Panc1 (cell line): ENCODE data around the gene DAO.

Experiments
- CTCF ChIP-seq: fragments of 450-650 bp; IDR thresholded peaks from 2 replicates; pipeline ENCODE4 v1.5.1; 2017; ENCODE audit warnings: mild to moderate bottlenecking
- POLR2AphosphoS5 ChIP-seq: IDR thresholded peaks from 2 replicates; pipeline ENCODE4 v1.6.1; 2012; ENCODE audit warnings: mild to moderate bottlenecking, low read depth, low read length, moderate library complexity
- SIN3A ChIP-seq: IDR thresholded peaks from 2 replicates; pipeline ENCODE4 v1.6.1; 2012; ENCODE audit warnings: low read depth, mild to moderate bottlenecking, low read length, moderate library complexity, borderline replicate concordance; ENCODE audit not compliant: insufficient read depth
- TCF7L2 ChIP-seq: IDR thresholded peaks from 2 replicates; pipeline ENCODE4 v1.6.1; 2011; ENCODE audit warnings: mild to moderate bottlenecking, low read depth, low read length, inconsistent platforms
- TF ChIP-seq, protein P1 (sequence below), 2 experiments: IDR thresholded peaks; 2 replicates each; pipeline ENCODE4 v1.6.1; 2011 to 2012; ENCODE audit warnings: low read depth in 2 of 2, control low read depth in 1 of 2, low read length in 1 of 2, mild to moderate bottlenecking in 1 of 2, moderate library complexity in 1 of 2; ENCODE audit not compliant: insufficient read depth in 1 of 2

DNA sequence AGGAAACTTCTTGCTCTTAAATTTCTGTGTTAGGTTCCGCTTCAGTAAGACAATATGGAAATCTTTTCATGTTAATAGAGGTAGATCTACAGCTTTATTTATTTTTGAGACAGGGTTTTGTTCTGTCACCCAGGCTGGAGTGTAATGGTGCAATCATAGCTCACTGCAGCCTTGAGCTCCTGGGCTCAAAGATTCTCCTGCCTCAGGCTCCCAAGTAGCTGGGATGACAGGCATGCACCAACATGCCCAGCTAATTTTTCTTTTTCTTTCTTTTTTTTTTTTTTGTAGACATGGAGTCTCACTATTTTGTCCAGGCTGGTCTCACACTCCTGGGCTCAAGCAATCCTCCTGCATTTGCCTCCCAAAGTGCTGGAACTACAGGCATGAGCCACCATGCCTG lies 70.1 kb downstream of the DAO start:
- TF ChIP-seq CTCF = no peak
- TF ChIP-seq POLR2AphosphoS5 = no peak
- TF ChIP-seq, protein P1, sequence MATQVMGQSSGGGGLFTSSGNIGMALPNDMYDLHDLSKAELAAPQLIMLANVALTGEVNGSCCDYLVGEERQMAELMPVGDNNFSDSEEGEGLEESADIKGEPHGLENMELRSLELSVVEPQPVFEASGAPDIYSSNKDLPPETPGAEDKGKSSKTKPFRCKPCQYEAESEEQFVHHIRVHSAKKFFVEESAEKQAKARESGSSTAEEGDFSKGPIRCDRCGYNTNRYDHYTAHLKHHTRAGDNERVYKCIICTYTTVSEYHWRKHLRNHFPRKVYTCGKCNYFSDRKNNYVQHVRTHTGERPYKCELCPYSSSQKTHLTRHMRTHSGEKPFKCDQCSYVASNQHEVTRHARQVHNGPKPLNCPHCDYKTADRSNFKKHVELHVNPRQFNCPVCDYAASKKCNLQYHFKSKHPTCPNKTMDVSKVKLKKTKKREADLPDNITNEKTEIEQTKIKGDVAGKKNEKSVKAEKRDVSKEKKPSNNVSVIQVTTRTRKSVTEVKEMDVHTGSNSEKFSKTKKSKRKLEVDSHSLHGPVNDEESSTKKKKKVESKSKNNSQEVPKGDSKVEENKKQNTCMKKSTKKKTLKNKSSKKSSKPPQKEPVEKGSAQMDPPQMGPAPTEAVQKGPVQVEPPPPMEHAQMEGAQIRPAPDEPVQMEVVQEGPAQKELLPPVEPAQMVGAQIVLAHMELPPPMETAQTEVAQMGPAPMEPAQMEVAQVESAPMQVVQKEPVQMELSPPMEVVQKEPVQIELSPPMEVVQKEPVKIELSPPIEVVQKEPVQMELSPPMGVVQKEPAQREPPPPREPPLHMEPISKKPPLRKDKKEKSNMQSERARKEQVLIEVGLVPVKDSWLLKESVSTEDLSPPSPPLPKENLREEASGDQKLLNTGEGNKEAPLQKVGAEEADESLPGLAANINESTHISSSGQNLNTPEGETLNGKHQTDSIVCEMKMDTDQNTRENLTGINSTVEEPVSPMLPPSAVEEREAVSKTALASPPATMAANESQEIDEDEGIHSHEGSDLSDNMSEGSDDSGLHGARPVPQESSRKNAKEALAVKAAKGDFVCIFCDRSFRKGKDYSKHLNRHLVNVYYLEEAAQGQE (IDR thresholded peaks at IDR 0.05; ENCODE audit: insufficient read depth in 1 of 2, low read depth in 2 of 2, low read length in 1 of 2) = no peak
- no peak for TF ChIP-seq TCF7L2
- no peak for TF ChIP-seq SIN3A
